Left renal cortex interstitium (tissue), 4 donors: Measurements from ENCODE around the gene MIER1. TPM values are rescaled to one million over a fixed set of nuclear protein-coding genes. Genes with fewer than 3 reads are reported as not detected.

Experiments used
- polyA plus RNA-seq, 4 donors: library from polyadenylated mRNA; unstranded; fragments of 120-200 nt; gene quantifications; one replicate each; pipeline ENCODE4 v1.2.1, GENCODE V29; 2013; ENCODE audit not compliant: insufficient read length in 4 of 4

The MIER1 gene
- polyA plus RNA-seq, 4 donors, result 30.3 to 41.1 (median 38.2) TPM

Other genes starting within 250 kb of the MIER1 start
- 1 to 10 TPM; 1.7 to 2.4 (median 2.2) TPM for gene DYNLT5, start 172.5 kb upstream of the MIER1 start, polyA plus RNA-seq
- gene INSL5, start 123.7 kb upstream of the MIER1 start, polyA plus RNA-seq, result under 1 TPM in 3 of 4 donors, not detected in 1; 0.18 to 0.43 (median 0.38) TPM
- 10 to 100 TPM; 10.7 to 18.0 (median 15.9) TPM for gene DNAI4, start 134 bp upstream of the MIER1 start, polyA plus RNA-seq
- 10 to 100 TPM; 12.2 to 16.7 (median 14.6) TPM for gene SLC35D1, start 129.2 kb downstream of the MIER1 start, polyA plus RNA-seq
- under 1 TPM in 2 of 4 donors, not detected in 2; 0.34 to 0.43 TPM for gene C1orf141, start 210.0 kb downstream of the MIER1 start, polyA plus RNA-seq
- under 1 TPM in 2 of 4 donors, not detected in 2; 0.08 to 0.09 TPM for gene IL23R, start 241.5 kb downstream of the MIER1 start, polyA plus RNA-seq